GM21367 (cell line): ENCODE results near the gene FHIT.

Experiments
- ATAC-seq: cut with Tn5 transposase; IDR thresholded peaks from one replicate; pipeline ENCODE4 v1.9.1; 2021; ENCODE audit not compliant: unreplicated experiment

Gene FHIT

DNA sequence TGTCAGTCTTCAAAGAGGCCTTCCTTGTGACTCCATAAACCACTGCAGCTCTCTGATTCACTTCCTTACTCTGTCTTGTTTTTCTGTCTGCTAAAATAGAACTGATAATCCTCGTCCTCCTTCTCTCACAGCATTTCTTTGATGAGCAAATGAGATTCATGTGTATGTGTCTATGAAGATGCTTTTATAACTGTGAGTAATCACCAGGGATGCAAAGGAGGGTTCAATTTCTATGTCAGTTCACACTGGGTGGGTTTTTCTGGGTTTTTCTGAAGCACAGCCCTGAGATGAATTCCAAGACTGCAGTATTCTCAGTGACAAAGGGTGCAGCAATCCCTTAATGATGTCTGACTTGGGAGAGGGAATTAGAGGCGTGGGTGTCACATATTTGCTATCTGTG is 1454.8 kb downstream of the FHIT start:
- no peak for ATAC-seq

DNA sequence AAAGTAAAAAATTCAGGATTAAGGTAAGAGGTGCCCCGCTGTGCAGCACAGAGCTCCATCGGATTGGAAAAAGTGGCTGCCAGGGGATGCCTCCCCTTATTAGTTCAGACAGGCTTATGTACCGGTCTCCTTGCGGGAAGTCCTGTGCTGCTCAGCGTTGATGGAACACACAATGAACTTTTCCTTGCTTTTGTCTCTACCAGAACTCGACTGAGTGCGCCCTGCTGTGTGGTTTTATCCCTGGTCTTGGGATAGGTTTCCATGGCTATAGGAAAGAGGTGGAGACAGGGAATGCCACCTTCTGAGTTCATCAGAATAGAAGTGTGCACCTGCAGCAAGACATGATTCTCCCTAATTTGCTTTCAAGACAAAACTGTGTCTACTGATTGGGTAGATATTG is 1455.5 kb downstream of the FHIT start:
- ATAC-seq = no peak

DNA sequence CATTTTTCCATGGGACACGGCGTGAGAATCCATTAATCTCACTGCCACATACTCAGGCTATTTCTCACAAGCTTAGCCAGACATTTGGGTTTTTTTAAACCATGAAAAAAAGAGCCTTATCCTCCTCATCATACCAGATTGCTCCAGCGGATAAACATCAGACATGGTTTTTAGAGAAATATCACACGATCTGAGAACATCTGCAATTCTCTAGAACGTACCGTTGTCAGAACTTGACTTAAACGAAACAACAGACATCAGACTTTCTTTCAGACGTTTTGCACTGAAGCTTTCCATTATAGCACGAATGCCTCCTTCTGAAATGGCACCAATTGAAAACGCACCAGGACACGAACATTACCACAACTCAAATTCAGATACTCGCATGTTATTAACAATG is 1457.3 kb downstream of the FHIT start:
- no peak for ATAC-seq

- ATAC-seq = no peak
Observed at GRCh38 chr3:59791774-59792308, 1459.4 kb downstream of the FHIT start.

DNA sequence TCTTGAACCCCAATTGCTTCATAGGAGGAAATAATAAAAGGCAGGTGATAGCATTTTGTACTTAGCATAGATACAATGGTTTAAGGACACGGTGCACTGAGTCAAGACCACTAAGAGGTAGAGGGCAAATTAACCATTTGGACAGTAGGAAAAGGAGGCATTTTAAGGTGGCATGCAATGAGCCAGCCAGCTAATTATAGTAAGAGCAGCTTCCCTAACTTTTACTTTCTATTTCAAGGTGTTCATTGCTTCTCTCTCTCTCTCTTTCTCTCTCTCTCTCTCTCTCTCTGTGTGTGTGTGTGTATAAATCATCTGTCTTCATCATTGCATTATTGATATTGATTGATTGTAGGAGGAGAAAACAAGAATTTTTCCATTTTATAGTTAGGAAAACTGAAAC is 1461.0 kb downstream of the FHIT start:
- no peak for ATAC-seq

DNA sequence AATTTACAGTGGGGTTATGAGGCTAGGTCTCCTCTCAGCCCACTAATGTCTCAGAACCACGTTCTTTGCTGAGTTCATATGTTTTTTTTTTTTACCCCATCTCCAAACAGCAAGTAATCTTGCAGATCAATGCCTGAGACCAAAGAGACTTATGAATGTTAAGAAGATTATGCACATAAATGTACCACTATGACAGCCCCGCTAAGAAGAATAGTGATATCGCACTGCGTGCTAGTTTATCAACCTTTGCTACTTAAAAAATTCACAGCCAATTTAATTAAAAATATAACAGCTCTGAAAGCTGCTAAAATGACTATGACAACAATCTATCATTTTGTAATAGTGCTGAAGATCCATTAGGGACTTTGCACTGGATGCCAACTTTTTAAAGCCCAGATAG is 1462.5 kb downstream of the FHIT start:
- ATAC-seq = no peak

DNA sequence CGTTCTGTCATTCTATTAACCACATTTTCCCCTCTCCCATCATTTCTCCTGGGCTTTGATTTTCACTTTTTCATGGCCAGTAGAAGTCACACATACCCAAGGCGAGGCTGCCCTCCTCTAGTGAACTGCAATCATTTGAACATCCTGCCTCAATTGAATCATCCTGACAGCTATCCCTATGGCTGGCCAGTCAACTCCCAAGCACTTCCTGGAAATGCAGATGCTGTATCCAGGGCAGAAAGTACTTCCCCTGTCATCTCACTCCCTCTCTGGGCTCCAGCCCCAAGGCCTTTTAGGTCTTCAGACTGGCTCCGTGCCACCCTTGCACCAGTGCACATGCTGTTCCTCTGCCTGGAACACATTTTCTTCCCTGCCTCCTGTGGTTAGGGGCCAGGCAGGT is 1463.1 kb downstream of the FHIT start:
- ATAC-seq = no peak

GRCh38 chr3:59786374-59786773 is 1464.9 kb downstream of the FHIT start:
- ATAC-seq = no peak

- no peak for ATAC-seq
Observed at GRCh38 chr3:59784164-59784563, 1467.1 kb downstream of the FHIT start.

DNA sequence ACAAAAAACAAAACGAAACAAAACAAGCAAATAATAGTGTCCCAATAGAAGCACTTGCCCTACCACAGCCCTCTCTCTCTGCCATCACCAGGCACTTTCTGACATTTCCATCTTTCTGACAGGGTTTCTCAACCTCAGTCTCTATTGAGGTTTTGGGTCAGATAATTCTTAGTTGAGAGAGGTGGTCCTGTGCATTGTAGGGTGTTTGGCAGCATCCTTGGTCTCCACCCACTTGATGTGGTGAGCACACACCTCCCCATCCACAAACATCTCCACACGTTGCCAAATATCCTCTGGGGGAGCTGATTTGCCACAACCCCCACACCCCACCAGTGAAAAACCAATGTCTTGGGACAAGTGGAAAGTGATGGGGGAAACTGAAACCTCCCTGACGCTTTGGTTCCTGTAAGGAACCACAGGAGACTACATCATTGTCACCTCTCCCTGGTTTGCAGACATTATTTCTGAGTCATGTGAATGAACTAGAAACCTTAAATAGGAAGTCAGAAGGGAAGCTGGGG is 1467.7 kb downstream of the FHIT start:
- ATAC-seq = no peak

DNA sequence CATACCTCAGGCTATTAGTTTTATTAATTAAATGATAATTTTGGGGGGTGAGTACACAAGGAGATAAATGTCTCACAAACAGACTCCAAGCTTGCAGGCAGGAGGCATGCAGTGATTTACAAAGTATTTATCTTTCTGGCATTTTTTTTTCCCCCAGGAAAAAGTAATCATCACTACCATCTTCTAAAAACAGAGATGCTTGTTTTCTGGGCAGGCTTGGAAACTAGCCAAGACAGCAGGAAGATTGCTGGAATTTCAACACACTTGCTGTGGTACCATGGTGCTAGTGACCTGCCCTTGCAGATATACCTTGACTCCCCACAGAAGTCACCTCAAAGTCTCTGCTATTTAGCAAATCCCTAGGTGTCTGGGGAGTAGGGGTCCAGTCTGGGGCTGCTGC is 1468.6 kb downstream of the FHIT start:
- ATAC-seq = no peak

GRCh38 chr3:59780209-59780608 is 1471.0 kb downstream of the FHIT start:
- ATAC-seq = no peak

DNA sequence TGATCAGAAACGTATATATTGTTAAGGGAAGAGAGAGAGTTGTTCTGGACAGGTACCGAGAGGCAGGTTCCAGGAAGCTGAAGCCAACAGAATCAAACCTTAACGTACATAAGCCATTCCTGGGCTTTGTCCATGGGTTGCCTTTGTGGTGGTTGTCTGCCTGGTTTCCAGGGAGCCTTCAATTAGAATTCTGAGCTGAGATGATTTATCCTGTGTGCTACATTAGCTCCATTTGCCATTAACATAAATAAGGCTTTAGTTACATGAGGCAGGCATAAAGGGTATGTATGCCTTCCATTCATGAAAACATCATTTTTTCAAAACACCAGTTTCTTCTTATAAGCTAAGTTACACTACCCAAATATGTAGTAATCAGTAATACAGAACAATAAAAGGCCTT is 1472.0 kb downstream of the FHIT start:
- ATAC-seq = no peak

DNA sequence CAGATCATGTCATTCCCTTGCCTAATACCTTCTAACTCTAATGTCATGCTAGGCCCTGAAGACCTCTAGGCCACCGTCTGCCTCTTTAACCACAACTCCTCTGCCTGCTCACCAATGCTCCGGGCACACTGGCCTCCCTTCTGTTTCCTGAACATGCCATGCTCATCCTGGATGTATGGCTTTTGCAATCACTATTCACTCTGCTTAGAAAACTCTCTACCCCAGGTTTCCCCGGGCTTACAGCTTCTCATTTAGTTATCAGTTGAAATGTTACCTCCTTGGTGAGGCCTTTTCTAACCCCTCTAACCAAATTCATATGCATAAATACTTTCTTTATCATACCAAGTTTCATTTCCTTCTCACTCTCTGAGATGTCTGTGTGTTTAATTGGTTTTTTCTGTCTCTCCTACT is 1473.6 kb downstream of the FHIT start:
- ATAC-seq = no peak

DNA sequence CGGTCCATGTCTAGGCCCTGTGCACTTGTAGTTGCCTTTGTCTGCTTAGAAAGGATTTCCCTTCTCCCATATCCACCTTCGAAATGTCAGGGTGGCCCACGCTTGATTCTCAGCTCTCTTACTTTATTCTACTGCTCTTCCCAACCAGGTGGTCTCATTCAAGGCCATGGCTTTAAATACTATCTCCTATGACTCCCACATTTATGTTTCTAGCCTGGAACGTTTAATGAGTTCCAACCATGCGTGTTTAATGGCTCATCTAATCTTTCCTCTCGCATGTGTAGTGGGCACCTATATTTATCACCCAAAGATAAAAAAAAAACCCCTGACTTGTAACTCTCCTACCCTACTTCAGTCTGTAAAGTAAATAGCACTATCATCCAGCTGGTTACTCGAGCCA is 1474.2 kb downstream of the FHIT start:
- ATAC-seq = no peak

DNA sequence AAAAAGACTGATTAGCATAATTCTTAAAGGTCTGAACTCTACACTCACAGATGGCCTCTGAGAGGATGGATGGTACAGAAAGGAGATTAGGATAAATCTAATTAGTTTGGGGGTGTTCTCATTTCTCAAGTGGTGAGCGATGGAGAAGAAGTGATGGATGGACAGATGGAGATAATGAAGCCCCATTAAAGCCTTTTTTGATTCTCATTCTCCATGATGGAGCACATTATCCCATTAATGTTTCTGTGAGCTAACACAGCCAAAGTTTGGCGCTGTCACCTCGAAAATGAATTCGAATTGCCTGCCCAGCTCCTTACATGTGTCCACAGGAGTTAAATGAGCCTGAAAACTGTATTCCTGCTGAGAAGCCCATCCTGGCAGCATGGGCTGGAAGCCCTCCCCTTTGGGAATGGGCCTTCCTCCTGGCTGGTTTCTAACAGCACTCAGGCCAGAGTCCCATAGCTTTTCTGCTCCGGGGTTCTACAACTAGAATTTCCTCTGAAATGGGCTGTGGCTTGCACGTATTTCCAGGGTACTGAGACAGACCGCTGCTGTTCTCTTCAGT is 1475.4 kb downstream of the FHIT start:
- no peak for ATAC-seq

GRCh38 chr3:59775106-59775505 is 1476.1 kb downstream of the FHIT start:
- ATAC-seq = no peak

GRCh38 chr3:59774634-59775033 is 1476.6 kb downstream of the FHIT start:
- no peak for ATAC-seq

- no peak for ATAC-seq
Observed at GRCh38 chr3:59774000-59774399, 1477.3 kb downstream of the FHIT start.

- ATAC-seq = no peak
Observed at GRCh38 chr3:59772416-59773408, 1478.5 kb downstream of the FHIT start.

- no peak for ATAC-seq
Observed at GRCh38 chr3:59771768-59772181, 1479.5 kb downstream of the FHIT start.
